Measurements from ENCODE around the gene JAM3. TPM values are rescaled to one million over a fixed set of nuclear protein-coding genes. Genes with fewer than 3 reads are reported as not detected.

JAM3 gene
- total and polyA plus RNA-seq, 2 of the 8 experiments (the other 6 are each of a cell fraction or from before 2014, with no cell fraction given) = 19.6 to 42.8 TPM

- no peak for TF ChIP-seq SAP30 (IDR thresholded peaks at IDR 0.05; ENCODE audit: insufficient read depth, insufficient replicate concordance, low read length)
These were observed 3.5 kb upstream of the JAM3 start (continued) for GRCh38 chr11:134065381-134065780.

Data from H1 (cell line).